ENCODE results near the gene TMED8.
"Not testable (repeated sequence)": the region's sequence is repeated elsewhere in the genome, so short reads cannot be mapped to it uniquely, and the experiment has no call there.

Gene TMED8

DNA sequence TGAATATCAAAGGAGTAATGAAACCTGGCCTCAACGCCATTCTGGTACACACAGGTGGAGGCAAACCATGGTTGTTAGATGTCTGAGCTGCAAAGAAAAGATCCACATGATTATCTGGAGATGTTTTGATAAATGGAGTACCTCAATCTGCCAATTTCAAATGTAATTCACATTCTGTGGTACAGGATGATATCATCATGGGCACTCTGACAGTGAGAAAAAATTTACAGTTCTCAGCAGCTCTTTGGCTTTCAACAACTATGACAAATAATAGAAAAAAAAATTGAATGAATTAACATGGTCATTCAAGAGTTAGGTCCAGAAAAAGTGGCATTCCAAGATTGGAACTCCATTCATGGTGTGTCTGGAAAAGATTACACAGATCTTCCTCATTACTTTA lies 17.3 kb downstream of the TMED8 start:
- DNase-seq: no peak

DNA sequence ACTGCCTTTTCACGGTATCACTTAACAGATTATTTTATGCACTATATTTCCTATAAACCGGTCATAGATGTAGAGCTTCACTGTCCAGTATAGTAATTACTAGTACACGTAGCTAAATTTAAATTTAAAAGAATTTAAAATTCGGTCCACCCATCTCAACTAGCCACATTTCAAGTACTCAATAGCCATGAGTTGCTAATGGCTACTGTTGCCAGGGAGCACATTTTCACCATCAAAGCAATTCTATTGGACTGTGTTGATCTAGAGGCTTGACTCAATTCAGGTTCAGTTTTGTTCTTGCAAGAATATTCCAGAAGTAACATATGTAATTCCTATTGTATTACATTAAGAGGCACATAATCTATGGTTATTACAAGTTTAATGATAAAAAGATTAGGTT lies 20.0 kb downstream of the TMED8 start:
- DNase-seq: no peak

DNA sequence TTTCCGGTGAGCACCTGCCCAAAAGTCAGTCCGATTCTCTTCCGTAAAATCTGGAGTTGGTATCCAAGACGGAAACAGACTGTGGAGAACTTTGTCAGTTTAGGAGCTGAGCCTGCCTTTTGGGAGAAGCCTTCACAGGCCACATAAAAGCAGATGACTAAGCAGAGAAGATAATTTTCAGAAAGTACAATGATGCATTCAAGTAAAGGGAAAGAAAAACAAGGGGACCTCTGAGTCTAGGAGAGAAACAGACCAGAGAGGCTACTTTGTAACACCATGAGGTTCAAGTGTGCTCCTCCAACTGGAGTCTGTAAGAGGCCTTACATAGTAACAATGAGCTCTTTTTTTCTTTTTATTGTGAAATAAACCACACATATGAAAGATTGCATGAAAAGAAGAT lies 21.1 kb downstream of the TMED8 start:
- peak; percentile 12 for DNase-seq

DNA sequence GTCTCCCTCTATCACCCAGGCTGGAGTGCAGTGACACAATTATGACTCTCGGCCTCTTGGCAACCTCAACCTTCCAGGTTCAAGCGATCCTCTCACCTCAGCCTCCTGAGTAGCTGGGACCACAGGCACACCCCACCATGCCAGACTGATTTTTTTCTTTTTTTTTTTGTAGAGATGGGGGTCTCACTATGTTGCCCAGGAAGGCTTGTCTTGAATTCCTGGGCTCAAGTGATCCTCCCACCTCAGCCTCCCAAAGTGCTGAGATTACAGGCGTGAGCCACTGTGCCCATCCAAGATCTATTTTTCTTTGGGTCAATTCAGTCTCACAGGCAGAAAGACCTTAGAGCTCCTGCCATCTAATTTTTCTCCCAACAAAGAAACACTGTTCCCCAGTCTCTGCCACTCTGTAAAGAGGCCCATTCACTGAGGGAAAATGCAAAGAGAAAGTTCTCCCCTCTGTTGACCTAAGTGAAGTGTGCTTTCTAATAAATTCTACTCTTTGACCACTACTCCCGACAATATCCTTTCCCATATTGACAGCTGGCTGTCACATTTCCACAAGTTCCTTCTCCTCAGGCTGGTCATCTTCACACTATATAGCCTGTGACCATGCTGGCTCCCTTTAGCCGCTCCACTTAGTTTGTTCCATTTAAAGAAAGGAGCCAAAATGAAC lies 23.3 kb downstream of the TMED8 start:
- DNase-seq: no peak

DNA sequence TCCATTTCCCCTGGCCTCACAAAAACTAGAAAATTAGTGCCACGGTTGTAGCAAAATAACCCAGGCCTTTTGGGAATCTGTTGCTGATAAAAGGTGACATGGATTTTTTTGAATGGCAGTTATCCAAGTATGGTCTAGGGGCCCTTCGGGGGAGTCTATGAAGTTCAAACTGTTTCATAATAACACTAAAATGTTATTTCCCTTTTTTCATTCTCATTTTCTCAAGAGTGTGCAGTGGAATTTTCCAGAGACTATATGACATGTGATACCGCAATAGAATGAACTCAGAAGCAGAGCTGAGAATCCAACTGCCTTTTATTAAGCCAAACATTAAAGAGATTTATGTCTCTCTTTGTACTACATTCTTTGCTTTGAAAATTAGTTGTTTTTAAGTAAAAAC lies 29.1 kb downstream of the TMED8 start:
- DNase-seq: peak; percentile 96

DNA sequence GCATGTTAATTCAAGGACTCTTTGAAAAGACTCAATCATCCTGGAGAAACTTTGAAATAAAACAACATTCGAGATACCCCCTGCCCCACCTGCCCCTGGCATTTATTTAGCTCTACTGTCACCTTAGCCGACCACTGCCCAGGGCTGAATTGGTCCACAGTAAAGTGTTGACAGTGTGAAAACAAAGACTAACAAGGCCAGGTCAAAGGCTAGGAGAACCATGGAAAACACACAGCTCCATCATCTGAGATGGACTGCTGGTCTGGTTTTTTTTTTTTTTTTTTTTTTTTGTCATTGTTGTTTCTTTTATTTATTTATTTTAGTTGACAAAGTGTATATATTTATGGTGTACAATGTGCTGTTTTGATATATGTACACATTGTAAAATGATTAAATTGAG lies 30.4 kb downstream of the TMED8 start:
- no peak for DNase-seq

DNA sequence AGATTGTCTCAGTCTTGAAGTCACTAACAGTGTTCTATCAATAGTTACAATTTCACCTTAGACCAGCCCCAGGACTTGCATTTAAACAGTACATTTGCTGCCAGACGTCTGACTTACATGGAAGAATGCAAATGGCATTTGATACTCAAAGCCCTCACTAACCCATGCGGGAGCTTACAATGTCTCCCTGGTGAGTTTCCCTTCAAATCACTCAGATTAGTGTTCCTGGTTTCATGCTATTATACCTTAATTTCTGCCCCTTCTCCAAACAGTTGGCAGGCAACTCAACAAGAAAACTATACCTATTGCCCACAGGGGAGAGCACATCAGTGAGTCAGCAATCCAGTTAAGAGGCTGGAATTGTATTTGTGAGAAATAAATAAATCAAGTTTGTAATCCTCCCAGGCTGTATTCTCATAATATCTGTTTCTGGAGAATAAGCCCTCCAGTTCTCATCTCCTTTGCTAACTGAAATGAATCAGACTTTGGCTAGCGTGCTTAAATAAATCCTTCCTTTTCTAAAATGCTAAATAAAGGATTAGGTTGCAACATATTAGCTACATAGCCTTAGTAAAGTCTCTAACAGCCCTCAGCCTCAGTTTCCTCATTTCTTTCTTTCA lies 32.4 kb downstream of the TMED8 start:
- DNase-seq: peak; percentile 80

DNA sequence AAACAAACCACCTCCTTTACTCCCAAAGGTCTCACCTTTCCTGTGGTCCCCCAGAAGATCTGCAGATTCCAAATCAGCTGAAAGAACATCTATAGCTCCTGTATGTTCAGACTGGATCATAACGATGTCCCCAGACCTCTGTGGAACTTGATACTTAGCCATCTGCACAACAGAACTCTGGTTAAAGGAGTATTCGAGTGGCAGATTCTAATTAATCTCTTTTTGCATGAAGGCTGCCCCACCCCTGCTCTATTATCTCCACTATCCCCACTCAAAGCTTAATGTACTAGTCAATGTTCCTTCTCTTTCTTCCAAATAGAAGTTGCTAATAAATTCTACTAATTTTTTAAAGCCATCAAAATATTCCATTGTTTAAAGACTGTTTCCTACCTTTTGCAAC lies 33.2 kb downstream of the TMED8 start:
- DNase-seq: no peak

DNA sequence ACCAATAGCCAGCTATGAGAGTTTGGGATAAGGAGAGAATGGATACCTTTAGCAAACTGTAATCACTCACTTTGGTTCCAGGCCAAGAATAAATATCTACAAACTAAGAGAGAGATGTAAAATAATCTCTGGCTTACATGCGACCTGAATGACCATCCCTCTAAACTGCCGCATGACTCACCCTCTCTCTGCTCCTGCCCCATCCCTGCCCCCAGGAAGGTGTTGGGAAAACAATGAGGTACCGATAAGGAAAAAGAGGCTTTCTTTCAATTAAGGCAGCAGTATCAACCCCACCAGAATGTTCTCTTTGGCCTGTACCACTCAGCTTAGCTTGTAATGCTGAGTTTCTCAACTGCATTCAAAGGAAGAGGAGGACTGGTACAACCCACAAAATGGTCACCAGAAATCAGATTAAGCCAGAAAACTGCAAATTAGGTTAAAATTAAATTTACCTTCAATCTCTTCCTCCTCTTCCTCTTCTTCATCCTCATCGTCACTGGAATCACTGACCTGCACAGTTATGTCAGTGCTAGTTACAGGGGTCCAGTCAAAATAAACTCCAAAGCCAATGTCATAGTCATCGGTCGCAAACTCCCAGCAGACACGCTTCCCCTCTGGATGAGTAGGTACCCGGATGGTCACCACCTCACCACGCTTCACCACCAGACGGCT lies 34.0 kb downstream of the TMED8 start:
- no peak for DNase-seq

DNA sequence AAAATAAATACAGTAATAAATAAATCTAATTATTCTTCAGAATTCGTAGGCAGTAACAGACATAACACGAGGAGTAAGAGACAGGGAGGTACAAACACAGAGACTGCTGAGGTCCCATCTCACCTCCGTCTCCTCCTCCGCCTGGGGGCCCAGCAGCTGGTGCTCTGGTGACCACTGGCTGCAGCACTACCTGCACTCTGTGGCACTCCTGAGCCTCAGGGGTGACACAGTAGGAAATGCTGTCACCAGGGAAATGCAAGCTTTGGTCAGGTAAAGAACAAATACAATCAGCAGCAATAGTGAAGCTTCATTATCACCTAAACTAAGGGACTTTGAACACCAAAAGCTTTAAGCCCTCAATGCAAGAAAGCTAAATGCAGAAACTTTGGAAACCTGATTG lies 36.5 kb downstream of the TMED8 start:
- no peak for DNase-seq

DNA sequence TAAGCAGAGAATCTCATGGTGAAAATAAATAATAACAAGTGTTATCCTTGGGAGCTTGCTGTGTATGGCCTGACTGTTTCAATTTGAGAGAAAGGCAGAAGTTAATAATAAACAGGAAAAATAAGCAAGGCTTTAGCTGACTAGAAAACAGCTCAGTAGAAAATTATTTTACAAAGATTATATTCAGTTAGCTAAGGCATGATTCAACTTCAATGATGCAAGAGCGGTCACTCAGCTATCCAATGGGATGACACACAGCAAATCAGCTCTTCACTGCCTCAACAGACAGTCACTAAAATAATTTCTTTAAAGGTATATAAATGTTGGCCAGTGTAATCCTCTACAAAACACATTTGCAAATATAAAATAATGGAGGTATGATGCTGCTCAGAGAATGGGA lies 37.5 kb downstream of the TMED8 start:
- no peak for DNase-seq

DNA sequence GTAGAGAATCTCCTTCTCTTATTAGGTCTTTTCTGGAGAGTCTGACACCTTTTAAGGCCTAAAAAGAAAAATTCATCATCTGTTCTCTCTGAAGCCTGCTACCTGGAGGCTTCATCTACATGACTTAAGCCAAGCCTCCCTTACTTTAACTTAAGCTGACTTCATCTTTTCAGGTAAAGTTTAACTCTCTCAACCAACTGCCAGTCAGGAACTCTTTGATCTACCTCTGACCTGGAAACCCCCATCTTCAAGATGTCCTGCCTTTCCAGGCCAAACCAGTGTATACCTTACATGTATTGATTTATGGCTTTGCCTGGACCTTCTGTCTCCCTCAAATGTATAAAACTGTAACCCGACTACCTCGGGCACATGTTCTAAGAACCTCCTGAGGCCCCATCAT lies 38.6 kb downstream of the TMED8 start:
- no peak for DNase-seq

DNA sequence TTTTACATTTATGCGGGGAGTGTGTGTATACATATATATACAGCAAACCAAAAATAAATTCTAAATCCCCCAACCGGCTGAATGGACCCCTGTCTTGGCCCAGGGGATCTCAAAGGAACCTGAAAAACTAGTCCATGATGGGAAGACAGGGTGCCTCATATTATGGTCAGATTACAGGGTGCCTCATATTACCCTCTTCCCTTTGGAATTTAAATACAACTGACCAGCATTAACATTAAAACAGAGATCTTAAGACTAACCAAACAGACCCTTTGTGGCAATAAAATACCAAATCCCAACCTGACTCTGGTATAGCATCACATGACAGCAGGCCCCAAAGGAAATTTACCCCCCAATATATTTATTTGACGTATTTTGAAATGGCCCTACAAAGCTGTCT lies 39.0 kb downstream of the TMED8 start:
- no peak for DNase-seq

DNA sequence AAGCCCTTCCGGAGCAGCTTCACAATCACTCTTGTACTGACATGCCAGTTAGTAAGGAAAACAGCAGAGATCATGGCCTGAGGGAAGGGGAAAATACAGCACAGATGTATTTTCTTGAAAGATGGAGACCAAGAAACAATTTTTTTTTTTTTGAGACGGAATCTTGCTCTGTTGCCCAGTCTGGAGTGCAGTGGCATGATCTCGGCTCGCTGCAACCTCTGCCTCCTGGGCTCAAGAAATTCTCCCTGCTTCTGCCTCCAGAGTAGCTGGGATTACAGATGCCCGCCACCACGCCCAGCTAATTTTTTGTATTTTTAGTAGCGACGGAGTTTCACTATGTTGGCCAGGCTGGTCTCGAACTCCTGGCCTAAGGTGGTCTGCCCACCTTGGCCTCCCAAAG lies 39.6 kb downstream of the TMED8 start:
- not testable (repeated sequence) for DNase-seq

DNA sequence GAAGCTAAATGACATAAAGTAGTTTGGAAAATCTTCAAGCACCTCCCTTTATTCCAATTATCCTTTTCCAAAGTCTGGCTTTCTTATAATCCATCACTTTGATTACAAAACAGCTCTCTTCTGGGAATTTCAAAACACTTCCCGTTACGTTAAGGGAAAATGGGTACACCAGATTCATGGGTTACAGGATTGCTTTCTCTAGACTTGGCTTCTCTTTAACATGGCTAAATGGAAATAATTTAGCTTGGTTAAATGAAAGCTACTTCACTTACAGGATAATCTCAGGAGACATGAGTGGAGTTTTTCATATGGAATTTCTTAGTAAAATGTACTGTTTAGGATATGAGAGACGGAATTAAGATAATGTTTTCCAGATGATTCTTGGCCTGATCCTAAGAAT lies 41.3 kb downstream of the TMED8 start:
- no peak for DNase-seq

DNA sequence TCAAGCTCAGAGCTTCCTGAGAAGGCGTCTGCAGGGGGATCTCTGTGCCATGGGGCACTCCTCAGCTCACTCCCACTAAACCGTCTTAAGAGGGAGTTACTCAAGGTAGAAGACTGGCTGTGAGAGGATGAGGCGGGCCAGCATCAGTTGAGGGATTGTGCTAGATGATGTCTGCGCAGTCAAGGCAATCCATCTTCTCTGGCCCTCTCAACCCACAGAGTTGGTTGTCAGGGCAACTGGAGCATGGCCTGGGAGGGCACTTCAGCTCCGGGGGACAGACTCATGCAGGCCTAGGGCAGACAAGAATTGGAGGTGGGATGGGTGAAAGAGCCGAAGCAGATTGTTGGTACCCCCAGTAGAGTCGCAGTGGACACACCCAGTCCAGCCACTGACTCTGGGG lies 47.0 kb downstream of the TMED8 start:
- DNase-seq: no peak

DNA sequence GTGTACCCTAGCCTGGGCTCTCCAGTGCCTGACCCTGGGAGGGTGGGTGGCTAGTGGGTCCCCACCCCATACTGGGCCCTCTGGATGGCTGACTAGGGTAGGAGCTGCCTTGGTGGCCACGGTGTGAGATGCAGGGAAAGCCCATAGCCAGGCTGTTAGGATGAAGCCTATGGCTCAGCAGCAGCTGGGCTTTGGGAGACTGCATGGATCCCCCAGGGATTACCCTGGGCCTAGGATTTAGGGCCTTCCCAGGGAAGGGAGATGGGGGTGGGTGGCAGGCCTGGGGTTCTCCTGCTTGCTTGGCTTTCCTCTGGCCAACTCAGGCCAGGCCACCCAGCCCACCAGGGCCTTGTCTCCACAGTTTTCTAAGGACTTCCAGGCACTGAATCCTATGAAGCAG lies 49.8 kb downstream of the TMED8 start:
- DNase-seq: no peak

DNA sequence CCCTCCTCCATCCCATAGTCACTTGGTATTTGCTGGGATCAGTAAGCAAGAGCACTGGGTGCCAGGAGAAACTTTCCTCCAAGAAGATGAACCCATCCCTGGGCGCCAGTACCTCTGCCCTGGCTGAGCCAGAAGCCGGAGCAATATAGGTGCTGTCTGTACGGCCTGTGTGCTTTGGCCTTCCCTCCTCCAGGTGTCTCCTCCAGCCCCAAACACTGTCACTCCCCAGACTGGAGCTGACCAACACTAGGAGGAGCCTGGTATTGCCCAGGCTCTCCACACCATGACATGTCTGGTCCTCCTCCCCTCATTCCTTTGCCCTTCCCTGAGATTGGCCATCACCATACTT lies 51.2 kb downstream of the TMED8 start:
- DNase-seq: no peak

DNA sequence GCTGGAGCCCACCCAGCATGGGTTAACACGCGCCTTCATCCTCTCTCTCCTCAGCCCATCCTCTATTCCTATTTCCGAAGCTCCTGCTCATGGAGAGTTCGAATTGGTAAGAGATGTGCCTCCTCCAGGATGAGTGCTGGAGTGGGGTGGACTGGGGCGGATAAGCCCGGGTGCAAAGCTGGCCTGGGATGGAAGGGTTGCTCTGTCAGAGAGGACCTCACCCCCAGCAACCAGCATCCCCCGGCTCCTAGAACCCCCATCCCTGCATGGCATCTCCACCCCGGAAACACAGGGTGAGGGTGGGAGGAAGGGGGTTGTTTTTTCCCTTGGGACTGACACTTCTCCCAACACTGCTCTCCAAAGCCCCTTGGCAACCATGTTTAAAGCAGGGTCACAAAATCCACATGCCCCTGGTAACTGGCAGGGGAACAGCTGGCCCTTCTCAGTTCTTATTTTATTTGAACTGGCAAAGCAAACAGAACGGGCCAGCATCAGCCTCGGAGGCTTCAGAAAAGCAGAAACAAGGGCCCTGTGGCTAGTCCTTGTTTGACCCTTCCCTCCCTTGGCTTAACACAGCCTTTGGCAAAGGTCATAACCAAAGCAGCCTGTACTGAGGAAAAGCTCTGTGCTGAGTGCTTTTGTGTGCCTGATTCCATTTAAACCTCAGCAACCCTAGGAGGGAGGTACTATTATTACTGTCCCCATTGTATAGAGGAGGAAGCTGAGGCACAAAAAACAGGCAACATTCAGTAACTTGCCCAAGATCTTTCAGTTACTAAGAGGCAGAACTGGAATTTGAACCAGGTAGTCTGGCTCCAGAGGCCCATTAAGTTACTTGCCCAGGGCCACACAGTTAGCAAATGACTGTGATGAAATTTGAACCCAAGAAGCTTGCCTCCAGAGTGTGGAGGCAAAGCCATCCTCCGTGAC lies 51.8 kb downstream of the TMED8 start:
- no peak for DNase-seq

DNA sequence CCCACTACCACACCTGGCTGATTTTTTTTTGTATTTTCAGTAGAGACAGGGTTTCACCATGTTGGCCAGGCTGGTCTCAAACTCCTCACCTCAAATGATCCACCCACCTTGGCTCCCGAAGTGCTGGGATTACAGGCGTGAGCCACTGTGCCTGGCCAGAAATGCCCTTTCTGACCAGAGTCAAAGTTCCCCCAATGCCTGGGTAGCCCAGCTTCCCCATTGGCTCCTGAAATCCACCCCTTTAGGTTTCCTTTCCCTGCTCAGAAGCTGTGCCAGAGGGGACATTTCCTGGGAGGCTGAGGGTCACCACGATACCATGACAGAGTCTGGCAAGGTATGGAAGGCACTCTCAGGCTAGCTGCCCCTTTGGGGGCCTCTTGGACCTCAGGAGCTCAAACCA lies 52.6 kb downstream of the TMED8 start:
- no peak for DNase-seq

DNA sequence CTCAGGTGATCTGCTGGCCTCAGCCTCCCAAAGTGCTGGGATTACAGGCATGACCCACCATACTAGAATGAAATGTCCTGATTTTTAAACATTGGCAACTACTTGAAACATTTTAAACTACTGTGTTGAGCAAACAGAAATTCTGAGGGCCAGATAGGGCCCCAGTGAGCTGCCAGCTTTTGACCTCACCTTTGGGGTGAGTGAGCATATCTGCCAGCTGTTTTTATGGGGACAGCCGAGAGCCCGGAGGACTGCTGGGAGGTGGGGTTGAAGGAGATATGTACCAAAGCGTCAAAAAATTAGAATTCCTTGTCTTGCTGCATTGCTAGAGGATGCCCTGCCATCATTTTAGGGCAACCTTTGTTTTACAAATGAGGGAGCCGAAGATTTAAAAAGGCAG lies 53.3 kb downstream of the TMED8 start:
- no peak for DNase-seq

DNA sequence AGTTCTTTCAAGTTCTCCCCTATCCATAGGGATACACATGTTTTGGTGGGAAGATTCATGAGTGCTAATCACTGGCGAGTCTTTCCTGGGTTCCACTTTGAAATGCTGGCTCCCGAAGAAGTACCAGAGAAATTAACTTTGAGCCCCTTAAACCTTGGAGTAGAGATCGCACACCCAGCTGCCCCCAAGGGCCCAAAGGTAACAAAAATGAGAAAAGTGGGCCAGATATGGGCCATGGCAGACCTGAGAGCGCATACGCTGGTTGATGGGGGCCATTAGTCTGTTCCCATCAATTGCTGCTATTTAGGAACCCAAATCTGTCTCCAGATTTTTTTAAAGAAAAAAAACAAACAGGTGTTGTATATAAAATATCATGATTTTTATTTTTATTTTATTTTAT lies 53.9 kb downstream of the TMED8 start:
- no peak for DNase-seq

DNA sequence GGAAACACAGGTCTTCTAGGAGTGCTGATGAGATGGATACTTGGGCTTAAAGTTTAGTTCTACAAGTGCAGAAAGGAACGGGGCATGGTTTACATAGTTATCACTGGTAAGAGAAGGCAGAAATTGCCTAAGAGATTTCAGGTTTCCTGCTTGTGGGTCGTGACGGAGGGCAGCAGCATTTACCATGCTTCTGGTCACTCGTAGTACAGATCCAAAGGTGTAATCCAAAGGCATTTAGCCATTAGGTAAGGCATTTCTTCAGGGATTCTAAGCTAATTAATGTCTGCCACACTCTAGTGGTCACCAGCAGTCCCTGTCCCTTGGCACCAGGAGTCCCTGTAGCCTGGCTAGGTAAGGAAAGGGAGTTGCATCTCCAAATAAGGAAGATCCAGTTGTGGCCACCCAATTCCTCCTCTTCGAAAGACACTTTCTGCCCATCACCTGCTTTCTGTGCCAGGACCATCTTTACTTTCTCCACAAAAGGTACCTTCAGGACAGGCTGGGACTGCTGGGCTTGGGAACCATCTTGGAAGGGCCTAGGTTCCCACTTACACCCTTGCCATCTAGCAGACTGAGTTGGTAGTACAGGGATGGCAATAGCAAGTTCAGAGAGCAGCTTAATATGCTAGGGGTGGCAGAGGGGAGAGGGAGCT lies 54.5 kb downstream of the TMED8 start:
- DNase-seq: peak; percentile 7

Data from MV-4-11 (cell line).